SK-N-SH (cell line): Measurements from ENCODE around the gene UBAP1L. TPM values are rescaled to one million over a fixed set of nuclear protein-coding genes. Genes with fewer than 3 reads are reported as not detected.

Source experiments
- CTCF ChIA-PET: fragments of 300-600, 350-600 bp; formaldehyde crosslinking; extraction: SDS; loops from one replicate; lab custom pipeline; 2021; lab: Yijun Ruan, JAX
- POLR2A ChIA-PET: fragments of 350-600 bp; sonication (Branson Sonifier 250); formaldehyde crosslinking; extraction: SDS; loops from one replicate; lab custom pipeline; 2020; ENCODE audit warnings: antibody characterized with exemption, inconsistent platforms; lab: Yijun Ruan, JAX
- DNase-seq: peaks from one replicate; pipeline ENCODE4 v3.0.0; 2012
- H2AFZ ChIP-seq: fragments of 200-600 bp; sonication (generic); 2 replicates; pipeline ENCODE4 v1.8.1; 2016; ENCODE audit warnings: antibody characterized with exemption, mild to moderate bottlenecking, low read depth
- H3F3A ChIP-seq: fragments of 200-600 bp; sonication (generic); replicated peaks from 2 replicates; pipeline ENCODE3; 2016; ENCODE audit warnings: antibody characterized with exemption, mild to moderate bottlenecking; ENCODE audit not compliant: insufficient read depth
- H3K27ac ChIP-seq, 2 experiments: fragments of 200-500 bp in 1 of 2; fragments of 200-600 bp in 1 of 2; sonication (Bioruptor generic) in 1 of 2; sonication (generic), shearing (Covaris generic) in 1 of 2; 2 replicates each; pipeline versions ENCODE4 v1.5.1 to v1.6.1; 2014 to 2016; ENCODE audit warnings: low read depth in 2 of 2, inconsistent platforms in 1 of 2, low read length in 1 of 2, mild to moderate bottlenecking in 1 of 2, mixed read lengths in 1 of 2
- H3K27me3 ChIP-seq: fragments of 200-600 bp; sonication (generic), shearing (Covaris generic); 2 replicates; pipeline ENCODE4 v1.6.1; 2016; ENCODE audit warnings: mixed run types; ENCODE audit not compliant: insufficient read depth
- H3K36me3 ChIP-seq, 2 experiments: fragments of 200-500 bp in 1 of 2; fragments of 200-600 bp in 1 of 2; sonication (Bioruptor generic) in 1 of 2; sonication (generic) in 1 of 2; replicated peaks in 1 of 2; 2 replicates each; pipeline versions ENCODE3 to v1.5.1; 2014 to 2016; ENCODE audit warnings: low read length in 1 of 2, mild to moderate bottlenecking in 1 of 2; ENCODE audit not compliant: insufficient read depth in 2 of 2, control insufficient read depth in 1 of 2
- H3K4me1 ChIP-seq, 2 experiments: fragments of 200-500 bp in 1 of 2; fragments of 200-600 bp in 1 of 2; sonication (Bioruptor generic) in 1 of 2; sonication (generic), shearing (Covaris generic) in 1 of 2; 2 replicates each; pipeline versions ENCODE4 v1.5.1 to v1.6.1; 2014 to 2016; ENCODE audit warnings: low read depth in 1 of 2, low read length in 1 of 2, mixed run types in 1 of 2; ENCODE audit not compliant: insufficient read depth in 2 of 2, control insufficient read depth in 1 of 2
- H3K4me2 ChIP-seq: fragments of 200-600 bp; sonication (generic), shearing (Covaris generic); 2 replicates; pipeline ENCODE4 v1.6.1; 2017; ENCODE audit warnings: mixed run types
- H3K4me3 ChIP-seq, 2 experiments: fragments of 200-500 bp in 1 of 2; fragments of 200-600 bp in 1 of 2; sonication (Bioruptor generic) in 1 of 2; sonication (generic), shearing (Covaris generic) in 1 of 2; 2 replicates each; pipeline versions ENCODE4 v1.5.1 to v1.8.1; 2014 to 2016; ENCODE audit warnings: low read depth in 2 of 2, inconsistent platforms in 1 of 2, low read length in 1 of 2, mild to moderate bottlenecking in 1 of 2, mixed read lengths in 1 of 2, moderate library complexity in 1 of 2
- H3K79me2 ChIP-seq: fragments of 200-600 bp; sonication (generic); 2 replicates; pipeline ENCODE4 v1.8.1; 2017; ENCODE audit warnings: mild to moderate bottlenecking; ENCODE audit not compliant: insufficient read depth
- H3K9ac ChIP-seq: fragments of 200-600 bp; sonication (generic); 2 replicates; pipeline ENCODE4 v1.6.1; 2017; ENCODE audit warnings: mixed run types
- H3K9me2 ChIP-seq: fragments of 200-600 bp; sonication (generic); 2 replicates; pipeline ENCODE4 v1.6.1; 2017; ENCODE audit warnings: mixed run types
- H3K9me3 ChIP-seq: fragments of 200-600 bp; sonication (generic); 2 replicates; pipeline ENCODE4 v1.6.1; 2017; ENCODE audit warnings: mixed run types, mild to moderate bottlenecking, moderate library complexity
- H4K20me1 ChIP-seq: fragments of 200-600 bp; sonication (generic); 2 replicates; pipeline ENCODE4 v1.6.1; 2017; ENCODE audit warnings: mild to moderate bottlenecking, mixed run types; ENCODE audit not compliant: insufficient read depth
- CHD2 ChIP-seq: fragments of 150-350 bp; IDR thresholded peaks from 2 replicates; pipeline ENCODE4 v1.6.1; 2018; ENCODE audit warnings: low read length; ENCODE audit not compliant: partially characterized antibody
- EZH2phosphoT487 ChIP-seq: fragments of 200-600 bp; sonication (generic); IDR thresholded peaks from 2 replicates; pipeline ENCODE4 v1.6.1; 2017; ENCODE audit warnings: low read depth, mixed run types, mild to moderate bottlenecking, antibody characterized with exemption, moderate library complexity, borderline replicate concordance
- FOXM1 ChIP-seq: IDR thresholded peaks from 2 replicates; pipeline ENCODE4 v1.4.0; 2012; ENCODE audit warnings: low read depth, mild to moderate bottlenecking
- GABPA ChIP-seq: IDR thresholded peaks from 2 replicates; pipeline ENCODE4 v1.4.0; 2012; ENCODE audit warnings: low read depth, mild to moderate bottlenecking
- MEF2A ChIP-seq: IDR thresholded peaks from 2 replicates; pipeline ENCODE4 v1.4.0; 2012; ENCODE audit warnings: low read depth, borderline replicate concordance
- NRF1 ChIP-seq: IDR thresholded peaks from 2 replicates; pipeline ENCODE4 v1.6.1; 2012; ENCODE audit warnings: low read depth, mild to moderate bottlenecking, low read length
- RCOR1 ChIP-seq: fragments of 150-350 bp; IDR thresholded peaks from 2 replicates; pipeline ENCODE4 v1.6.1; 2017; ENCODE audit warnings: antibody characterized with exemption, low read length
- REST ChIP-seq: IDR thresholded peaks from 2 replicates; pipeline ENCODE4 v1.6.1; 2012; ENCODE audit warnings: mild to moderate bottlenecking, low read depth, low read length, moderate library complexity
- RFX5 ChIP-seq: IDR thresholded peaks from 2 replicates; pipeline ENCODE4 v1.6.1; 2012; ENCODE audit warnings: mild to moderate bottlenecking, improper control_type of control experiment, low read length
- RXRA ChIP-seq: IDR thresholded peaks from 2 replicates; pipeline ENCODE4 v1.4.0; 2012; ENCODE audit warnings: low read depth, mild to moderate bottlenecking, borderline replicate concordance
- SIN3A ChIP-seq: IDR thresholded peaks from 2 replicates; pipeline ENCODE4 v1.6.1; 2012; ENCODE audit warnings: low read depth, mild to moderate bottlenecking, low read length, moderate library complexity, borderline replicate concordance
- SMC3 ChIP-seq: IDR thresholded peaks from 2 replicates; pipeline ENCODE4 v1.6.1; 2012; ENCODE audit warnings: low read depth, low read length, improper control_type of control experiment
- TCF12 ChIP-seq: IDR thresholded peaks from 2 replicates; pipeline ENCODE4 v1.4.0; 2012
- TEAD4 ChIP-seq: IDR thresholded peaks from 2 replicates; pipeline ENCODE4 v1.4.0; 2012; ENCODE audit warnings: mild to moderate bottlenecking, borderline replicate concordance; ENCODE audit not compliant: insufficient read depth
- USF1 ChIP-seq: IDR thresholded peaks from 2 replicates; pipeline ENCODE4 v1.4.0; 2012; ENCODE audit warnings: low read depth, borderline replicate concordance
- YY1 ChIP-seq: IDR thresholded peaks from 2 replicates; pipeline ENCODE4 v1.4.0; 2012; ENCODE audit warnings: low read depth, mild to moderate bottlenecking
- ZBTB33 ChIP-seq: IDR thresholded peaks from 2 replicates; pipeline ENCODE4 v1.4.0; 2012; ENCODE audit warnings: low read depth, borderline replicate concordance
- WGBS: methylation state at CpG from one replicate; pipeline ENCODE4 v1.1.6; 2017; ENCODE audit warnings: low lambda C conversion rate; 5-methylcytosine and 5-hydroxymethylcytosine counted together
- polyA plus RNA-seq, 3 experiments: library from polyadenylated mRNA; depleted of rRNA; stranded (reverse); fragments of >200 nt; gene quantifications; 2 replicates each; pipeline ENCODE4 v1.2.3, GENCODE V29; 2012
- TF ChIP-seq, protein P1 (sequence below): fragments of 150-350 bp; IDR thresholded peaks from 2 replicates; pipeline ENCODE4 v1.6.1; 2016; ENCODE audit warnings: mild to moderate bottlenecking, low read depth, low read length
- TF ChIP-seq, protein P2 (sequence below): fragments of 200-600 bp; sonication (generic); IDR thresholded peaks from 2 replicates; pipeline ENCODE4 v1.6.1; 2017; ENCODE audit warnings: antibody characterized with exemption, mild to moderate bottlenecking, moderate library complexity

Gene UBAP1L
- polyA plus RNA-seq, 1 of the 3 experiments (the other 2 are of a cell fraction) = 1.8 TPM

DNA sequence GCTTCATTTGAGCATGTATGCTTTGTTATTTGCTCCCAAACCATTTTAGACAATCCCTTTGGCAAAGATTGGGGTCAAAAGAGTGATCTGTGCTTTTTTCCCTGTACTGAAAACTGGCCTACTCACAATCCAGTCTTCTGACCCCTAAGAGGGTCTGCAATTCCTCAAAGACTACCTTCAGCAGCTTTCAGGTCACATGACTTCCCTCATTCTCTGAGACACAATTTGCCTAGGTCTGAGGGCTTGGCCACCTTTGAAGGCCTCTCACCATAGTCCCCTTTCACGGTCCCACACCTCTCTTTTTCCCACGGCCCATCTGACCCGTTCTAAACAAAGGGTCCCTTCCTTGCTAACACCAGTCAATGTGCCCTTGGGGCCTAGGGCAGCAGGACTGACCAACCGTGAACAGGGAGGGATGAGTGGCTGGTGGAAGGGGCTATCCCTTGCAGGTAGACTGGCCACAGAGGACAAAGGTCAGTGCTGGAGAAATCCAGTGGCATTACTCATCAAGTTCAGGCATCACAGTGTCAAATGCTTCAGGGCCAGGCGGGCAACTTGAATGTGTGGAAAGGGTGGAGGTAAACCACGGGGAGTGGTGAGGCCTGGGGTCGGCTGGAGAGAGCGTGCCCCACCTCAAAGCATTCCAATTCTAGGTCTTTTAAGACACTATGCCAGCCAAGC lies 58.0 kb downstream of the UBAP1L start (continued):
- no peak for TF ChIP-seq EZH2phosphoT487
- TF ChIP-seq ZBTB33 = no peak

- H4K20me1 ChIP-seq = no peaks in the 10 kb centered on the region
- 76% methylated on average over 7 of the region's 9 CpGs for WGBS
- no peak overlapping the region for H3K27ac ChIP-seq
- H3K79me2 ChIP-seq = no peaks in the 10 kb centered on the region
- H3F3A ChIP-seq = no peaks in the 10 kb centered on the region
- ChIA-PET POLR2A (no interaction called here), CTCF (interaction anchor here (0.9 to 9.3 kb wide), 6 partner anchors 9 to 64 kb away, joined by 3 to 109 read pairs (median 64); partner anchors contain the start of genes KBTBD13 and RASL12)
- DNase-seq = peak; percentile 9
- no peak overlapping the region for H3K9ac ChIP-seq
- no peaks in the 10 kb centered on the region for H3K36me3 ChIP-seq
- peaks cover 0 to 4% of the 10 kb centered on the region in 2 experiments; a peak in 1 of 4 replicates for H3K4me1 ChIP-seq
- no peaks in the 10 kb centered on the region for H3K27me3 ChIP-seq
- H3K4me3 ChIP-seq = no peak overlapping the region
- no peaks in the 10 kb centered on the region for H3K9me2 ChIP-seq
- H2AFZ ChIP-seq = no peak overlapping the region
- TF ChIP-seq SIN3A (no peak), RFX5 (no peak), CHD2 (no peak), GABPA (no peak), REST (no peak), NRF1 (no peak), FOXM1 (no peak), RCOR1 (no peak), USF1 (no peak), EZH2phosphoT487 (no peak), SMC3 (no peak), MEF2A (no peak), YY1 (no peak), TEAD4 (no peak), RXRA (no peak), TCF12 (no peak)
- TF ChIP-seq, protein P1, sequence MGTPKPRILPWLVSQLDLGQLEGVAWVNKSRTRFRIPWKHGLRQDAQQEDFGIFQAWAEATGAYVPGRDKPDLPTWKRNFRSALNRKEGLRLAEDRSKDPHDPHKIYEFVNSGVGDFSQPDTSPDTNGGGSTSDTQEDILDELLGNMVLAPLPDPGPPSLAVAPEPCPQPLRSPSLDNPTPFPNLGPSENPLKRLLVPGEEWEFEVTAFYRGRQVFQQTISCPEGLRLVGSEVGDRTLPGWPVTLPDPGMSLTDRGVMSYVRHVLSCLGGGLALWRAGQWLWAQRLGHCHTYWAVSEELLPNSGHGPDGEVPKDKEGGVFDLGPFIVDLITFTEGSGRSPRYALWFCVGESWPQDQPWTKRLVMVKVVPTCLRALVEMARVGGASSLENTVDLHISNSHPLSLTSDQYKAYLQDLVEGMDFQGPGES = no peak
- TF ChIP-seq, protein P2, sequence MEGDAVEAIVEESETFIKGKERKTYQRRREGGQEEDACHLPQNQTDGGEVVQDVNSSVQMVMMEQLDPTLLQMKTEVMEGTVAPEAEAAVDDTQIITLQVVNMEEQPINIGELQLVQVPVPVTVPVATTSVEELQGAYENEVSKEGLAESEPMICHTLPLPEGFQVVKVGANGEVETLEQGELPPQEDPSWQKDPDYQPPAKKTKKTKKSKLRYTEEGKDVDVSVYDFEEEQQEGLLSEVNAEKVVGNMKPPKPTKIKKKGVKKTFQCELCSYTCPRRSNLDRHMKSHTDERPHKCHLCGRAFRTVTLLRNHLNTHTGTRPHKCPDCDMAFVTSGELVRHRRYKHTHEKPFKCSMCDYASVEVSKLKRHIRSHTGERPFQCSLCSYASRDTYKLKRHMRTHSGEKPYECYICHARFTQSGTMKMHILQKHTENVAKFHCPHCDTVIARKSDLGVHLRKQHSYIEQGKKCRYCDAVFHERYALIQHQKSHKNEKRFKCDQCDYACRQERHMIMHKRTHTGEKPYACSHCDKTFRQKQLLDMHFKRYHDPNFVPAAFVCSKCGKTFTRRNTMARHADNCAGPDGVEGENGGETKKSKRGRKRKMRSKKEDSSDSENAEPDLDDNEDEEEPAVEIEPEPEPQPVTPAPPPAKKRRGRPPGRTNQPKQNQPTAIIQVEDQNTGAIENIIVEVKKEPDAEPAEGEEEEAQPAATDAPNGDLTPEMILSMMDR = no peak
- TF ChIP-seq, all 33 proteins: peak for 0
- Histone ChIP-seq H3K9me3 (no peaks in the 10 kb centered on the region), H3K4me2 (no peak overlapping the region)
Observed at GRCh38 chr15:65056106-65056505, 58.9 kb downstream of the UBAP1L start.
